H1 (cell line): ENCODE data around the gene VPS13D. TPM values are rescaled to one million over a fixed set of nuclear protein-coding genes. Genes with fewer than 3 reads are reported as not detected.

Experiments
- CTCF ChIA-PET: fragments of 300-600 bp; sonication (Branson Sonifier 250); formaldehyde crosslinking; loops from one replicate; lab custom pipeline; 2021; ENCODE audit not compliant: partially characterized antibody; lab: Charles Lee
- POLR2A ChIA-PET: fragments of 300-600 bp; sonication (Branson Sonifier 250); formaldehyde crosslinking; loops from one replicate; lab custom pipeline; 2021; ENCODE audit warnings: inconsistent platforms; ENCODE audit not compliant: partially characterized antibody; lab: Charles Lee
- DNase-seq, 2 experiments: peaks; one replicate each; pipeline versions ENCODE4 v3.0.0 to v3.0.0-alpha.2; 2010 to 2022; ENCODE audit warnings: low spot score in 2 of 2, low read depth in 1 of 2, mixed read lengths in 1 of 2
- FAIRE-seq: peaks from 2 replicates; lab custom pipeline; 2011; peaks lifted over from hg19 to GRCh38; lab: Jason Lieb, UNC
- H2AFZ ChIP-seq: 2 replicates; pipeline ENCODE4 v1.8.1; 2012; ENCODE audit warnings: low read length, inconsistent platforms
- H2AK5ac ChIP-seq: 2 replicates; pipeline ENCODE4 v1.6.1; 2013; ENCODE audit warnings: low read depth, low read length
- H2BK120ac ChIP-seq: replicated peaks from 2 replicates; pipeline ENCODE3; 2013; ENCODE audit warnings: low read depth, low read length, inconsistent platforms
- H2BK12ac ChIP-seq: 2 replicates; pipeline ENCODE4 v1.6.1; 2013; ENCODE audit warnings: low read depth, low read length
- H2BK15ac ChIP-seq: 2 replicates; pipeline ENCODE4 v1.6.1; 2013; ENCODE audit warnings: low read length
- H2BK20ac ChIP-seq: 2 replicates; pipeline ENCODE4 v1.6.1; 2013; ENCODE audit warnings: low read length
- H2BK5ac ChIP-seq: 2 replicates; pipeline ENCODE4 v1.6.1; 2013; ENCODE audit warnings: low read depth, low read length
- H3K14ac ChIP-seq: 2 replicates; pipeline ENCODE4 v1.6.1; 2013; ENCODE audit warnings: inconsistent platforms; ENCODE audit not compliant: insufficient read length
- H3K18ac ChIP-seq: 2 replicates; pipeline ENCODE4 v1.6.1; 2013; ENCODE audit warnings: low read length; ENCODE audit errors: extremely low read depth
- H3K23ac ChIP-seq: 2 replicates; pipeline ENCODE4 v1.6.1; 2013; ENCODE audit warnings: inconsistent platforms; ENCODE audit not compliant: insufficient read length
- H3K23me2 ChIP-seq: 2 replicates; pipeline ENCODE4 v1.6.1; 2013; ENCODE audit warnings: low read depth, low read length
- H3K27ac ChIP-seq: 2 replicates; pipeline ENCODE4 v1.6.1; 2011; ENCODE audit warnings: low read depth, low read length, inconsistent platforms
- H3K27me3 ChIP-seq, 4 experiments: replicated peaks in 1 of 4; 1 replicate in 1 of 4; 2 replicates in 3 of 4; pipeline versions ENCODE4 v1.6.1 to v1.8.1; 2011 to 2013; ENCODE audit warnings: low read length in 3 of 4, mild to moderate bottlenecking in 3 of 4, inconsistent platforms in 2 of 4, mixed read lengths in 2 of 4, moderate library complexity in 1 of 4; ENCODE audit not compliant: control insufficient read depth in 3 of 4, insufficient read depth in 3 of 4; ENCODE audit errors: extremely low read depth in 1 of 4
- H3K36me3 ChIP-seq, 4 experiments: 2 replicates each; pipeline versions ENCODE4 v1.6.1 to v1.8.1; 2011 to 2013; ENCODE audit warnings: mild to moderate bottlenecking in 4 of 4, low read length in 3 of 4, moderate library complexity in 2 of 4, control low read depth in 1 of 4, inconsistent platforms in 1 of 4; ENCODE audit not compliant: insufficient read depth in 4 of 4, control insufficient read depth in 2 of 4
- H3K4ac ChIP-seq: replicated peaks from 2 replicates; pipeline ENCODE3; 2013; ENCODE audit warnings: low read length, low read depth, mixed read lengths, inconsistent platforms; ENCODE audit not compliant: insufficient read length
- H3K4me1 ChIP-seq, 4 experiments: replicated peaks in 1 of 4; 1 replicate in 1 of 4; 2 replicates in 3 of 4; pipeline versions ENCODE4 v1.6.1 to v1.8.1; 2011 to 2013; ENCODE audit warnings: low read length in 3 of 4, inconsistent platforms in 2 of 4, mixed read lengths in 1 of 4; ENCODE audit not compliant: insufficient read depth in 4 of 4, control insufficient read depth in 3 of 4
- H3K4me2 ChIP-seq, 2 experiments: 2 replicates each; pipeline versions ENCODE4 v1.6.1 to v1.8.1; 2011 to 2013; ENCODE audit warnings: low read depth in 2 of 2, low read length in 2 of 2, control low read depth in 1 of 2, inconsistent platforms in 1 of 2, mild to moderate bottlenecking in 1 of 2; ENCODE audit not compliant: insufficient read depth in 1 of 2
- H3K4me3 ChIP-seq, 4 experiments: fragments of 200-600, 300-600 bp in 1 of 4; sonication (generic), shearing (Covaris generic), sonication (Bioruptor Twin) in 1 of 4; 2 replicates each; pipeline versions ENCODE4 v1.5.1 to v1.8.1; 2011 to 2016; ENCODE audit warnings: low read length in 4 of 4, low read depth in 3 of 4, control low read depth in 2 of 4, inconsistent platforms in 2 of 4, mild to moderate bottlenecking in 2 of 4, mixed read lengths in 1 of 4, moderate library complexity in 1 of 4; ENCODE audit not compliant: insufficient read depth in 2 of 4; ENCODE audit errors: extremely low read depth in 1 of 4
- H3K56ac ChIP-seq: replicated peaks from 2 replicates; pipeline ENCODE3; 2013; ENCODE audit warnings: low read depth, mild to moderate bottlenecking, mixed read lengths, low read length, inconsistent platforms; ENCODE audit not compliant: insufficient read length
- H3K79me1 ChIP-seq: 2 replicates; pipeline ENCODE4 v1.6.1; 2013; ENCODE audit warnings: low read depth, low read length, control low read depth
- H3K79me2 ChIP-seq, 2 experiments: 2 replicates each; pipeline versions ENCODE4 v1.6.1 to v1.8.1; 2012 to 2013; ENCODE audit warnings: low read length in 2 of 2, mild to moderate bottlenecking in 2 of 2, inconsistent platforms in 1 of 2; ENCODE audit not compliant: insufficient read depth in 2 of 2, control insufficient read depth in 1 of 2
- H3K9ac ChIP-seq, 4 experiments: replicated peaks in 1 of 4; 1 replicate in 1 of 4; 2 replicates in 3 of 4; pipeline versions ENCODE4 v1.6.1 to v1.8.1; 2011 to 2013; ENCODE audit warnings: low read depth in 3 of 4, low read length in 3 of 4, control low read depth in 2 of 4, mild to moderate bottlenecking in 2 of 4, moderate library complexity in 2 of 4, inconsistent platforms in 1 of 4; ENCODE audit errors: extremely low read depth in 1 of 4
- H3K9me3 ChIP-seq, 2 experiments: 2 replicates each; pipeline versions ENCODE4 v1.6.1 to v1.8.1; 2012 to 2013; ENCODE audit warnings: mild to moderate bottlenecking in 2 of 2, moderate library complexity in 2 of 2, control low read depth in 1 of 2, inconsistent platforms in 1 of 2, low read depth in 1 of 2, low read length in 1 of 2, mixed read lengths in 1 of 2; ENCODE audit not compliant: insufficient read depth in 2 of 2
- H4K20me1 ChIP-seq, 2 experiments: replicated peaks in 1 of 2; 2 replicates each; pipeline versions ENCODE3 to v1.8.1; 2011 to 2013; ENCODE audit warnings: inconsistent platforms in 2 of 2, low read length in 2 of 2, mild to moderate bottlenecking in 1 of 2; ENCODE audit not compliant: insufficient read depth in 2 of 2, control insufficient read depth in 1 of 2
- H4K5ac ChIP-seq: 2 replicates; pipeline ENCODE4 v1.6.1; 2013; ENCODE audit warnings: low read length, low read depth, mixed read lengths, inconsistent platforms; ENCODE audit not compliant: insufficient read length
- H4K8ac ChIP-seq: 2 replicates; pipeline ENCODE4 v1.8.0; 2013; ENCODE audit warnings: mild to moderate bottlenecking, moderate library complexity, low read length, inconsistent platforms; ENCODE audit not compliant: insufficient read depth; ENCODE audit errors: extremely low read depth
- H4K91ac ChIP-seq: replicated peaks from 2 replicates; pipeline ENCODE3; 2013; ENCODE audit warnings: low read length, mixed read lengths, inconsistent platforms; ENCODE audit not compliant: insufficient read length
- ASH2L ChIP-seq: fragments of 200-600, 300-600 bp; sonication (generic); IDR thresholded peaks from one replicate; pipeline ENCODE4 v1.7.1; 2017; ENCODE audit warnings: low read length
- CBX8 ChIP-seq: fragments of 300-800, 300-1000 bp; sonication (generic); IDR thresholded peaks from 2 replicates; pipeline ENCODE4 v1.7.1; 2016; ENCODE audit warnings: low read depth, low read length, borderline replicate concordance
- CEBPB ChIP-seq: IDR thresholded peaks from 2 replicates; pipeline ENCODE4 v1.6.1; 2012; ENCODE audit warnings: low read depth, low read length
- CREB1 ChIP-seq: IDR thresholded peaks from 2 replicates; pipeline ENCODE4 v1.6.1; 2012; ENCODE audit warnings: inconsistent platforms
- CTBP2 ChIP-seq: IDR thresholded peaks from 2 replicates; pipeline ENCODE4 v1.7.0; 2011; ENCODE audit warnings: borderline replicate concordance, mild to moderate bottlenecking, moderate library complexity, mixed read lengths, low read length; ENCODE audit not compliant: insufficient read depth, insufficient read length
- HDAC6 ChIP-seq: IDR thresholded peaks from one replicate; pipeline ENCODE4 v1.7.1; 2012; ENCODE audit warnings: low read depth, mild to moderate bottlenecking, inconsistent platforms, low read length, moderate library complexity
- KDM1A ChIP-seq: fragments of 200-600, 300-600 bp; sonication (generic); IDR thresholded peaks from 2 replicates; pipeline ENCODE4 v1.7.1; 2016; ENCODE audit warnings: mild to moderate bottlenecking, low read length, borderline replicate concordance
- NANOG ChIP-seq: IDR thresholded peaks from 2 replicates; pipeline ENCODE4 v1.6.1; 2011; ENCODE audit warnings: low read length, low read depth, mild to moderate bottlenecking, inconsistent platforms; ENCODE audit not compliant: insufficient read depth, poor library complexity, severe bottlenecking
- NRF1 ChIP-seq: IDR thresholded peaks from 2 replicates; pipeline ENCODE4 v1.6.1; 2011; ENCODE audit warnings: mild to moderate bottlenecking, low read depth, low read length, improper control_type of control experiment
- SIN3A ChIP-seq, 2 experiments: IDR thresholded peaks in 1 of 2; conservative IDR thresholded peaks in 1 of 2; 2 replicates each; pipeline ENCODE4 v1.6.1; 2011 to 2012; ENCODE audit warnings: low read length in 2 of 2, improper control_type of control experiment in 1 of 2, low read depth in 1 of 2, mild to moderate bottlenecking in 1 of 2
- SP2 ChIP-seq: IDR thresholded peaks from 2 replicates; pipeline ENCODE4 v1.6.1; 2012; ENCODE audit warnings: mild to moderate bottlenecking, low read length, inconsistent platforms
- SP4 ChIP-seq: IDR thresholded peaks from 2 replicates; pipeline ENCODE4 v1.6.1; 2012; ENCODE audit warnings: low read length, inconsistent platforms
- SUZ12 ChIP-seq: fragments of 200-600 bp; sonication (generic); IDR thresholded peaks from 2 replicates; pipeline ENCODE4 v1.6.1; 2012; ENCODE audit warnings: mild to moderate bottlenecking, inconsistent platforms, low read length, moderate library complexity, mixed read lengths
- ZNF274 ChIP-seq: IDR thresholded peaks from 2 replicates; pipeline ENCODE4 v1.7.0; 2012; ENCODE audit warnings: low read length, borderline replicate concordance; ENCODE audit errors: extremely low read depth
- WGBS, 2 experiments: shearing (Covaris generic) in 1 of 2; methylation state at CpG; one replicate each; pipeline versions ENCODE4 v1.1.6 to v1.1.7; 2013 to 2015; ENCODE audit warnings: low lambda C conversion rate in 2 of 2, mixed read lengths in 2 of 2, inconsistent platforms in 1 of 2, low coverage in 1 of 2, missing lambda C conversion rate in 1 of 2; ENCODE audit not compliant: insufficient replicate concordance in 2 of 2, insufficient coverage in 1 of 2, insufficient read length in 1 of 2; ENCODE audit errors: extremely low coverage in 1 of 2, missing lambda C conversion rate in 1 of 2; 5-methylcytosine and 5-hydroxymethylcytosine counted together
- polyA plus RNA-seq, 7 experiments: library from polyadenylated mRNA; depleted of rRNA in 3 of 7; stranded (reverse) in 5 of 7; unstranded in 2 of 7; fragments of >200 nt in 5 of 7; fragments of 200-250 nt in 2 of 7; gene quantifications; 1 replicate in 5 of 7; 2 replicates in 1 of 7; 4 replicates in 1 of 7; pipeline versions ENCODE4 v1.2.1 to v1.2.3, GENCODE V29; 2011 to 2013; ENCODE audit warnings: missing spikeins in 2 of 7, mixed read lengths in 2 of 7
- total RNA-seq: library from RNA; stranded (reverse); fragmentation: NEBNext Ultra II Directional; extraction: Animal tissue kit (Norgen Biotek cat#: 25700); gene quantifications from 2 replicates; pipeline ENCODE4 v1.2.1, GENCODE V29; 2021
- TF ChIP-seq, protein P1 (sequence below): IDR thresholded peaks from 2 replicates; pipeline ENCODE4 v1.6.1; 2011; ENCODE audit warnings: low read depth, mild to moderate bottlenecking, low read length; ENCODE audit not compliant: insufficient read depth

VPS13D gene
- total and polyA plus RNA-seq, 2 of the 8 experiments (the other 6 are each of a cell fraction or from before 2014, with no cell fraction given): 10.9 to 31.2 TPM

DNA sequence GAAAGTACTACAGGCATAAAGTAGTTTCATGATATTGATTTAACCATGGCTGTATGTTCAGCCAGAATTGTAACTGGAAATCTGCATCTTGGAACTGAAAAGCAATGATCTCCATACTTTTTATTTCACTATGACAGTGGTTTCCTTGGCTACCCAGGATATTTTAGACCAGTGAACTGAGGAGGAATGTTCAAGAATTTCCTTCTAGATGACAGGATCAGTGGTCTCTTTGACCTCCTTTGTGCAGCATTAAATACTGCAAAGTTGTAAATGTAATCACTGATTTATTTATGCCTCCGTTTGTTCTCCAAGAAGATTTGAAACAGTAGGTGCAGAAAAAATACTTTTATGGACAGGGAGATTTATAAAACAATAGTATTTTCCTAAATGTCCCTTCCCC, 39.5 kb downstream of the VPS13D start:
- DNase-seq (no peak), FAIRE-seq (no peak)
- Histone ChIP-seq H3K36me3 (peaks cover 0 to 60% (median 18%) of the 10 kb centered on the region in 4 experiments; a peak in 6 of 8 replicates), H2AFZ (no peak overlapping the region), H4K20me1 (peaks cover 0 to 1% of the 10 kb centered on the region in 2 experiments), H3K79me2 (no peaks in the 10 kb centered on the region), H3K9me3 (no peaks in the 10 kb centered on the region), H2BK12ac (no peak overlapping the region), H3K79me1 (no peaks in the 10 kb centered on the region), H3K4me3 (no peak overlapping the region), H3K23ac (no peak overlapping the region), H3K14ac (no peak overlapping the region), H3K27me3 (no peaks in the 10 kb centered on the region), H3K9ac (no peak overlapping the region), H4K8ac (no peak overlapping the region), H3K27ac (no peak overlapping the region), H3K4me1 (no peaks in the 10 kb centered on the region), H2BK120ac (no peak overlapping the region), H2AK5ac (no peak overlapping the region), H3K56ac (no peak overlapping the region), H2BK15ac (no peak overlapping the region), H4K5ac (no peak overlapping the region), H3K23me2 (no peaks in the 10 kb centered on the region), H4K91ac (no peak overlapping the region), H2BK5ac (no peak overlapping the region), H3K4me2 (no peak overlapping the region), H3K18ac (no peak overlapping the region), H3K4ac (no peak overlapping the region), H2BK20ac (no peak overlapping the region)
- 93% methylated on average over 1 of the region's 1 CpG; no CpG with 5 or more reads in 1 of the 2 experiments for WGBS, 2 experiments
- ChIA-PET CTCF (no interaction called here), POLR2A (no interaction called here)
- TF ChIP-seq CEBPB: no peak
- TF ChIP-seq KDM1A: no peak
- no peak for TF ChIP-seq NANOG
- TF ChIP-seq NRF1: no peak
- no peak for TF ChIP-seq ASH2L
- TF ChIP-seq, protein P1, sequence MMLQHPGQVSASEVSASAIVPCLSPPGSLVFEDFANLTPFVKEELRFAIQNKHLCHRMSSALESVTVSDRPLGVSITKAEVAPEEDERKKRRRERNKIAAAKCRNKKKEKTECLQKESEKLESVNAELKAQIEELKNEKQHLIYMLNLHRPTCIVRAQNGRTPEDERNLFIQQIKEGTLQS: no peak
- no peak for TF ChIP-seq HDAC6
- no peak for TF ChIP-seq CBX8
- no peak for TF ChIP-seq SUZ12
- no peak for TF ChIP-seq CTBP2
- no peak for TF ChIP-seq CREB1
- no peak for TF ChIP-seq SP4
- no peak for TF ChIP-seq SP2
- TF ChIP-seq ZNF274: no peak
- no peak for TF ChIP-seq SIN3A (conservative IDR thresholded peaks at IDR 0.05 in 1 of 2, IDR thresholded peaks at IDR 0.05 in 1 of 2; ENCODE audit: low read depth in 1 of 2, low read length in 2 of 2)
